Measurements from ENCODE around the gene MMP15.

GRCh38 chr16:57991551-57992059 lies 33.9 kb upstream of the MMP15 start:
- TF ChIP-seq POLR2A (IDR thresholded peaks at IDR 0.05; ENCODE audit: low read depth, low read length) = no peak
- no peak for TF ChIP-seq POLR2AphosphoS5 (IDR thresholded peaks at IDR 0.05; ENCODE audit: low read depth, low read length)

Data from GM12892 (cell line).